HepG2 (cell line): ENCODE data around the gene CORO7. TPM values are rescaled to one million over a fixed set of nuclear protein-coding genes. Genes with fewer than 3 reads are reported as not detected.

Source experiments
- BRD4 ChIP-seq: sonication (generic); formaldehyde crosslinking; IDR thresholded peaks from 2 replicates; pipeline ENCODE4 v1.4.0; 2020; ENCODE audit warnings: missing genetic modification reagents
- FIP1L1 ChIP-seq: fragments of 200-400 bp; formaldehyde crosslinking; IDR thresholded peaks from 2 replicates; pipeline ENCODE4 v1.6.1; 2018; ENCODE audit warnings: low read depth, mild to moderate bottlenecking, low read length, moderate library complexity, borderline replicate concordance; ENCODE audit not compliant: insufficient read depth
- FOXP1 ChIP-seq, 2 experiments: fragments of 450-650 bp in 1 of 2; IDR thresholded peaks; 2 replicates each; pipeline ENCODE4 v1.6.1; 2017 to 2018; ENCODE audit warnings: antibody characterized with exemption in 1 of 2
- GABPB1 ChIP-seq: IDR thresholded peaks from 2 replicates; pipeline ENCODE4 v1.6.1; 2016; ENCODE audit warnings: mild to moderate bottlenecking, missing genetic modification reagents, moderate library complexity, missing compliant biosample characterization
- KDM6A ChIP-seq: IDR thresholded peaks from 2 replicates; pipeline ENCODE4 v1.6.1; 2016; ENCODE audit warnings: low read depth
- MIXL1 ChIP-seq: IDR thresholded peaks from 2 replicates; pipeline ENCODE4 v1.6.1; 2016
- MYNN ChIP-seq: sonication (generic); formaldehyde crosslinking; IDR thresholded peaks from 2 replicates; pipeline ENCODE4 v1.4.0; 2020; ENCODE audit warnings: mild to moderate bottlenecking, low read depth, missing genetic modification reagents
- NFIC ChIP-seq: IDR thresholded peaks from 2 replicates; pipeline ENCODE4 v1.6.1; 2012; ENCODE audit warnings: mild to moderate bottlenecking, low read length, inconsistent platforms
- ONECUT2 ChIP-seq: sonication (generic); formaldehyde crosslinking; IDR thresholded peaks from 2 replicates; pipeline ENCODE4 v1.4.0; 2020; ENCODE audit warnings: missing genetic modification reagents
- RCOR2 ChIP-seq: IDR thresholded peaks from 2 replicates; pipeline ENCODE4 v1.6.1; 2016; ENCODE audit warnings: missing biosample characterization, missing genetic modification reagents
- RXRB ChIP-seq: IDR thresholded peaks from 2 replicates; pipeline ENCODE4 v1.6.1; 2016; ENCODE audit warnings: borderline replicate concordance, missing genetic modification reagents, missing compliant biosample characterization
- ZHX2 ChIP-seq, 2 experiments: sonication (generic) in 1 of 2; formaldehyde crosslinking in 1 of 2; IDR thresholded peaks; 2 replicates each; pipeline versions ENCODE4 v1.6.1 to v1.9.0; 2014 to 2022; ENCODE audit warnings: antibody characterized with exemption in 1 of 2, borderline replicate concordance in 1 of 2, inconsistent platforms in 1 of 2, low read depth in 1 of 2, missing genetic modification reagents in 1 of 2
- ZNF124 ChIP-seq: sonication (generic); formaldehyde crosslinking; IDR thresholded peaks from 2 replicates; pipeline ENCODE4 v1.4.0; 2020; ENCODE audit warnings: missing genetic modification reagents
- ZNF609 ChIP-seq: sonication (generic); formaldehyde crosslinking; IDR thresholded peaks from 2 replicates; pipeline ENCODE4 v1.4.0; 2020; ENCODE audit warnings: mild to moderate bottlenecking, missing genetic modification reagents, borderline replicate concordance
- ZNF639 ChIP-seq: conservative IDR thresholded peaks from 2 replicates; pipeline ENCODE4 v1.6.1; 2018; ENCODE audit warnings: missing genetic modification reagents
- ZNF713 ChIP-seq: sonication (generic); formaldehyde crosslinking; IDR thresholded peaks from 2 replicates; pipeline ENCODE4 v1.4.0; 2020; ENCODE audit warnings: mild to moderate bottlenecking, missing genetic modification reagents
- polyA plus RNA-seq, 8 experiments: library from polyadenylated mRNA; depleted of rRNA in 3 of 8; stranded (reverse) in 7 of 8; unstranded in 1 of 8; fragments of >200 nt; fragmentation: Illumina TruSeq in 4 of 8; extraction: Trizol in 4 of 8; gene quantifications; 2 replicates each; pipeline versions ENCODE4 v1.2.1 to v1.2.3, GENCODE V29; 2011 to 2016; ENCODE audit warnings: low read depth in 4 of 8, missing spikeins in 1 of 8, mixed read lengths in 1 of 8; ENCODE audit not compliant: insufficient read depth in 1 of 8
- total RNA-seq, 5 experiments: library from RNA; depleted of rRNA; stranded (reverse); fragments of >200 nt; fragmentation: Illumina TruSeq; extraction: Trizol; gene quantifications; 2 replicates each; pipeline ENCODE4 v1.2.3, GENCODE V29; 2016; ENCODE audit warnings: low read depth in 1 of 5

The CORO7 gene
- total and polyA plus RNA-seq, 2 of the 13 experiments (the other 11 are each of a cell fraction or from before 2014, with no cell fraction given): 9.9 to 14.3 TPM

- TF ChIP-seq KDM6A (CRISPR knock-in tag) (peak; percentile 45; the same call in 1 of the 2 replicates), FOXP1 (IDR thresholded peaks at IDR 0.05) (no peak), FOXP1 (CRISPR knock-in tag; IDR thresholded peaks at IDR 0.05) (peak; percentile 86), RXRB (peak; percentile 88; the same call in 1 of the 2 replicates), ZNF124 (peak; percentile 72), ZNF609 (peak; percentile 58; the same call in 1 of the 2 replicates), MIXL1 (CRISPR knock-in tag) (peak; percentile 88), NFIC (no peak), ONECUT2 (CRISPR knock-in tag) (no peak), FIP1L1 (no peak), ZNF639 (CRISPR knock-in tag) (peak; percentile 75), MYNN (CRISPR knock-in tag) (peak; percentile 28; the same call in 1 of the 2 replicates), GABPB1 (peak; percentile 44), BRD4 (CRISPR knock-in tag) (no peak), RCOR2 (CRISPR knock-in tag) (peak; percentile 68; the same call in 1 of the 2 replicates), ZNF713 (no peak), ZHX2 (IDR thresholded peaks at IDR 0.05; ENCODE audit: low read depth) (0 out of 2 replicates have a peak, but pooled peaks have one; percentile 47), ZHX2 (CRISPR knock-in tag; IDR thresholded peaks at IDR 0.05; ENCODE audit: borderline replicate concordance) (no peak)
Measured at GRCh38 chr16:4345836-4346781, 70.3 kb downstream of the CORO7 start (continued).
